Panc1 (cell line): ENCODE data around the gene CAPN10. TPM values are rescaled to one million over a fixed set of nuclear protein-coding genes. Genes with fewer than 3 reads are reported as not detected.

Experiments
- ATAC-seq: fragments of 200-7000 bp; cut with Tn5 transposase; 2 replicates; pipeline ENCODE4 v1.9.1; 2020; ENCODE audit warnings: mild to moderate bottlenecking, moderate library complexity
- BruUV-seq: library from RNA; stranded (reverse); fragments of 400-500 nt; replicated peaks from 2 replicates; lab custom pipeline; 2021; lab: Mats Ljungman, UMichigan
- CTCF ChIA-PET: fragments of 300-600 bp; sonication (Branson Sonifier 250); formaldehyde crosslinking; loops from one replicate; lab custom pipeline; 2022; ENCODE audit warnings: antibody characterized with exemption; lab: Charles Lee
- POLR2A ChIA-PET: fragments of 300-600 bp; sonication (Branson Sonifier 250); formaldehyde crosslinking; loops from one replicate; lab custom pipeline; 2022; ENCODE audit warnings: antibody characterized with exemption; lab: Charles Lee
- DNase-seq: peaks from one replicate; pipeline ENCODE4 v3.0.0-alpha.2; 2010; ENCODE audit warnings: low read depth, low spot score
- H3K27ac ChIP-seq: 2 replicates; pipeline ENCODE4 v1.5.1; 2011; ENCODE audit warnings: mild to moderate bottlenecking, low read length, inconsistent platforms
- H3K27me3 ChIP-seq: fragments of 200-500 bp; sonication (Bioruptor generic); 2 replicates; pipeline ENCODE4 v1.6.0; 2014; ENCODE audit warnings: low read length, inconsistent platforms; ENCODE audit not compliant: control insufficient read depth, insufficient read depth
- H3K36me3 ChIP-seq: fragments of 200-500 bp; sonication (Bioruptor generic); 2 replicates; pipeline ENCODE4 v1.5.1; 2014; ENCODE audit warnings: inconsistent platforms, mild to moderate bottlenecking, low read length, moderate library complexity; ENCODE audit not compliant: control insufficient read depth, insufficient read depth
- H3K4me1 ChIP-seq: 2 replicates; pipeline ENCODE4 v1.5.1; 2011; ENCODE audit warnings: inconsistent platforms, mild to moderate bottlenecking, low read length, moderate library complexity; ENCODE audit not compliant: control insufficient read depth, insufficient read depth
- H3K4me3 ChIP-seq, 2 experiments: 2 replicates each; pipeline ENCODE4 v1.5.1; 2011 to 2012; ENCODE audit warnings: low read depth in 2 of 2, low read length in 2 of 2, mild to moderate bottlenecking in 2 of 2, inconsistent platforms in 1 of 2, moderate library complexity in 1 of 2
- H3K9me3 ChIP-seq: fragments of 200-500 bp; sonication (Bioruptor generic); 2 replicates; pipeline ENCODE4 v1.5.1; 2014; ENCODE audit warnings: low read depth, mild to moderate bottlenecking, inconsistent platforms, low read length, moderate library complexity; ENCODE audit not compliant: control insufficient read depth, insufficient read depth
- POLR2AphosphoS5 ChIP-seq: IDR thresholded peaks from 2 replicates; pipeline ENCODE4 v1.6.1; 2012; ENCODE audit warnings: mild to moderate bottlenecking, low read depth, low read length, moderate library complexity
- SIN3A ChIP-seq: IDR thresholded peaks from 2 replicates; pipeline ENCODE4 v1.6.1; 2012; ENCODE audit warnings: low read depth, mild to moderate bottlenecking, low read length, moderate library complexity, borderline replicate concordance; ENCODE audit not compliant: insufficient read depth
- TCF7L2 ChIP-seq: IDR thresholded peaks from 2 replicates; pipeline ENCODE4 v1.6.1; 2011; ENCODE audit warnings: mild to moderate bottlenecking, low read depth, low read length, inconsistent platforms
- in situ Hi-C: cut with HindIII; loops from 2 replicates; pipeline ENCODE4 v1.10.0; 2016; ENCODE audit warnings: low sequenced_read_pairs, low pct_unique_long_range_greater_than_20kb
- intact Hi-C: fragments of 100-400 bp; cut with micrococcal nuclease; formaldehyde crosslinking; loops from one replicate; pipeline ENCODE4 v1.10.0; 2022; ENCODE audit not compliant: unreplicated experiment
- total RNA-seq: library from RNA; stranded (reverse); gene quantifications from one replicate; pipeline ENCODE4 v1.2.1, GENCODE V29; 2021; ENCODE audit not compliant: unreplicated experiment
- TF ChIP-seq, protein P1 (sequence below): fragments of 450-650 bp; IDR thresholded peaks from 2 replicates; pipeline ENCODE4 v1.5.1; 2017; ENCODE audit warnings: mild to moderate bottlenecking
- TF ChIP-seq, protein P2 (sequence below), 2 experiments: IDR thresholded peaks; 2 replicates each; pipeline ENCODE4 v1.6.1; 2011 to 2012; ENCODE audit warnings: low read depth in 2 of 2, control low read depth in 1 of 2, low read length in 1 of 2, mild to moderate bottlenecking in 1 of 2, moderate library complexity in 1 of 2; ENCODE audit not compliant: insufficient read depth in 1 of 2

The CAPN10 gene
- total RNA-seq, 1 experiment from 2014 or later = 38.6 TPM

DNA sequence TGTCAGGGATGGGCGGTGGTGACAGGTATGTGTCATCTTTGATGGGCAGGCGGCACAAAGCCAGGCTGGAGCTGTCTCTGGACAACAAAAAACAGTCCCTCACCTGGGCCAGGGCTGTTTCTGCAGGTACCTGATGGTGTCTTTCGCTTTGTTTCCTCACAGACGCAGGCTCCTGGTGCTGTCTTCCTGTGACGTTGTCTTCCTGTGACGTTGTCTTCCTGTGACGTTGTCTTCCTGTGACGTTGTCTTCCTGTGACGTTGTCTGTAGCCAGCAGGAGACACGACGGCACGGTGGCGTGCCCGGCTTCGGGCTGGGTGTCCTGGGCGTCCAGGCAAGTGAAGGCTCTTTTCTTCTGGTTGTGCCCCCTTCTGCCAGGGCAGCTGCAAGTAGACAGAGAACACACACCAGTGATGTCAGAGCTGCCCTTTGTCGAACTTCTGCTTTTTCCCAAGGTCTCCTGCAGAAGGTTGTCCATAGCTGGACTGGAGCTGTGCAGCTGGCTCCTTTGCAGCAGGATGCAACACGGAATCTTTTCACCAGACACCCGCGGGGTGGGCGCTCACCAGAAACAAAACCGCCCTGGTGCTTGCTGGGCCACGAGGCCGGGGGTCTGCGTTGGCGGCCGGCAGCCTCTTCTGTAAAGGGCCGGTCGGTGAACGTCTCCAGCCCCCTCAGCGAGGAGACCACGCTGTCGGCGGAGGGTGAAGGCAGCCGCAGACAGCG lies 59.8 kb downstream of the CAPN10 start:
- Histone ChIP-seq H3K27ac (no peak overlapping the region), H3K36me3 (no peaks in the 10 kb centered on the region), H3K27me3 (peaks cover 8% of the 10 kb centered on the region), H3K4me3 (no peak overlapping the region), H3K9me3 (no peaks in the 10 kb centered on the region), H3K4me1 (no peaks in the 10 kb centered on the region)
- DNase-seq (no peak), ATAC-seq (no peak)
- BruUV-seq = no TSS peak
- in situ Hi-C loops (no loop called here), intact Hi-C loops (no loop called here)
- ChIA-PET CTCF (no interaction called here), POLR2A (no interaction called here)
- TF ChIP-seq, protein P1, sequence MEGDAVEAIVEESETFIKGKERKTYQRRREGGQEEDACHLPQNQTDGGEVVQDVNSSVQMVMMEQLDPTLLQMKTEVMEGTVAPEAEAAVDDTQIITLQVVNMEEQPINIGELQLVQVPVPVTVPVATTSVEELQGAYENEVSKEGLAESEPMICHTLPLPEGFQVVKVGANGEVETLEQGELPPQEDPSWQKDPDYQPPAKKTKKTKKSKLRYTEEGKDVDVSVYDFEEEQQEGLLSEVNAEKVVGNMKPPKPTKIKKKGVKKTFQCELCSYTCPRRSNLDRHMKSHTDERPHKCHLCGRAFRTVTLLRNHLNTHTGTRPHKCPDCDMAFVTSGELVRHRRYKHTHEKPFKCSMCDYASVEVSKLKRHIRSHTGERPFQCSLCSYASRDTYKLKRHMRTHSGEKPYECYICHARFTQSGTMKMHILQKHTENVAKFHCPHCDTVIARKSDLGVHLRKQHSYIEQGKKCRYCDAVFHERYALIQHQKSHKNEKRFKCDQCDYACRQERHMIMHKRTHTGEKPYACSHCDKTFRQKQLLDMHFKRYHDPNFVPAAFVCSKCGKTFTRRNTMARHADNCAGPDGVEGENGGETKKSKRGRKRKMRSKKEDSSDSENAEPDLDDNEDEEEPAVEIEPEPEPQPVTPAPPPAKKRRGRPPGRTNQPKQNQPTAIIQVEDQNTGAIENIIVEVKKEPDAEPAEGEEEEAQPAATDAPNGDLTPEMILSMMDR = no peak
- TF ChIP-seq SIN3A = no peak
- TF ChIP-seq, protein P2, sequence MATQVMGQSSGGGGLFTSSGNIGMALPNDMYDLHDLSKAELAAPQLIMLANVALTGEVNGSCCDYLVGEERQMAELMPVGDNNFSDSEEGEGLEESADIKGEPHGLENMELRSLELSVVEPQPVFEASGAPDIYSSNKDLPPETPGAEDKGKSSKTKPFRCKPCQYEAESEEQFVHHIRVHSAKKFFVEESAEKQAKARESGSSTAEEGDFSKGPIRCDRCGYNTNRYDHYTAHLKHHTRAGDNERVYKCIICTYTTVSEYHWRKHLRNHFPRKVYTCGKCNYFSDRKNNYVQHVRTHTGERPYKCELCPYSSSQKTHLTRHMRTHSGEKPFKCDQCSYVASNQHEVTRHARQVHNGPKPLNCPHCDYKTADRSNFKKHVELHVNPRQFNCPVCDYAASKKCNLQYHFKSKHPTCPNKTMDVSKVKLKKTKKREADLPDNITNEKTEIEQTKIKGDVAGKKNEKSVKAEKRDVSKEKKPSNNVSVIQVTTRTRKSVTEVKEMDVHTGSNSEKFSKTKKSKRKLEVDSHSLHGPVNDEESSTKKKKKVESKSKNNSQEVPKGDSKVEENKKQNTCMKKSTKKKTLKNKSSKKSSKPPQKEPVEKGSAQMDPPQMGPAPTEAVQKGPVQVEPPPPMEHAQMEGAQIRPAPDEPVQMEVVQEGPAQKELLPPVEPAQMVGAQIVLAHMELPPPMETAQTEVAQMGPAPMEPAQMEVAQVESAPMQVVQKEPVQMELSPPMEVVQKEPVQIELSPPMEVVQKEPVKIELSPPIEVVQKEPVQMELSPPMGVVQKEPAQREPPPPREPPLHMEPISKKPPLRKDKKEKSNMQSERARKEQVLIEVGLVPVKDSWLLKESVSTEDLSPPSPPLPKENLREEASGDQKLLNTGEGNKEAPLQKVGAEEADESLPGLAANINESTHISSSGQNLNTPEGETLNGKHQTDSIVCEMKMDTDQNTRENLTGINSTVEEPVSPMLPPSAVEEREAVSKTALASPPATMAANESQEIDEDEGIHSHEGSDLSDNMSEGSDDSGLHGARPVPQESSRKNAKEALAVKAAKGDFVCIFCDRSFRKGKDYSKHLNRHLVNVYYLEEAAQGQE (IDR thresholded peaks at IDR 0.05; ENCODE audit: insufficient read depth in 1 of 2, low read depth in 2 of 2, low read length in 1 of 2) = no peak
- TF ChIP-seq POLR2AphosphoS5 = no peak
- no peak for TF ChIP-seq TCF7L2

DNA sequence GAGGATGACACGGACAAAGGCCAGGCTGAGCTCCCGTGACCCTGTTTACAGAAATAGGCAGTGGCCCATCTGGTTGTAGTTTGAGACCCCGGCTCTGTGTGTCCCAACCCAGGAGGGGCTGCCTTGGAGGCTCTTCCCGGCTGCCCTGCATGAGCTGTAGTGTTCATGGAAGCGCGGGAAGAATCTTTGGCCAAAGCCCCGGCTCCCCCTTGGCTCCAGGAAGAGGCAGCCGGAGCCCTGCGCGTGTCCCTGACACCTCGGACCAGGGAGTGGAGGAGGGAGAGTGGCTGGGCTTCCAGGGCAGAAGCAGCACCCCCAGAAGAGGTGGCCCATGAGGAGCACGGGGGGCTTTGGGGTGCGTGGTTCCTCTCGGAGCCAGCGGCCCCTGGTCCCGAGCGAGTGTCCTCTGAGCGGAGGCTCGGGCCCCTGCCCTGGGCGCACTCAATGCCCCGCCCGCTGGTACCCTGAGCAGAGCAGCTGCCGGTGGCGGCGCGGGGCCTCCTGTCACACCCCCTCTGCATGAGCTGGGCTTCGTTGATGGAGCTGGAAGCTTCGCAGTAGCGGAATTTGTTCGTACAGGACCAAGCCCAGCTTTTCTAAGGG lies 60.5 kb downstream of the CAPN10 start:
- H3K4me3 ChIP-seq = no peak overlapping the region
- no peak overlapping the region for H3K27ac ChIP-seq
- CTCF ChIA-PET = no interaction called here
- no TSS peak for BruUV-seq
- no peak for ATAC-seq
- TF ChIP-seq POLR2AphosphoS5 (no peak), TCF7L2 (no peak), SIN3A (no peak)
- TF ChIP-seq, protein P1 = no peak
- TF ChIP-seq, protein P2 (IDR thresholded peaks at IDR 0.05; ENCODE audit: insufficient read depth in 1 of 2, low read depth in 2 of 2, low read length in 1 of 2) = no peak
- POLR2A ChIA-PET = no interaction called here
- in situ Hi-C loops (no loop called here), intact Hi-C loops (no loop called here)
- no peak for DNase-seq
- H3K36me3 ChIP-seq = no peaks in the 10 kb centered on the region
- H3K4me1 ChIP-seq = no peaks in the 10 kb centered on the region
- H3K27me3 ChIP-seq = peaks cover 12% of the 10 kb centered on the region
- no peaks in the 10 kb centered on the region for H3K9me3 ChIP-seq
